CD4-positive, alpha-beta T cell (primary cell): ENCODE data around the gene NR1I2. TPM values are rescaled to one million over a fixed set of nuclear protein-coding genes. Genes with fewer than 3 reads are reported as not detected.

Source experiments
- ATAC-seq: fragments of 200-7000 bp; cut with Tn5 transposase; one replicate; pipeline ENCODE4 v1.10.0; 2022; ENCODE audit warnings: mild to moderate bottlenecking; ENCODE audit not compliant: poor library complexity
- CTCF ChIA-PET: fragments of 350-600 bp; sonication (Branson Sonifier 250); formaldehyde crosslinking; loops from one replicate; lab custom pipeline; 2021; ENCODE audit warnings: antibody characterized with exemption, inconsistent platforms; lab: Charles Lee
- POLR2A ChIA-PET: fragments of 350-600 bp; sonication (Branson Sonifier 250); formaldehyde crosslinking; loops from one replicate; lab custom pipeline; 2021; ENCODE audit warnings: antibody characterized with exemption, inconsistent platforms; lab: Charles Lee
- DNase-seq, 14 experiments: peaks; one replicate each; pipeline ENCODE4 v3.0.0-alpha.2; 2013 to 2020; ENCODE audit warnings: mixed read lengths in 2 of 14
- H3K27ac ChIP-seq, 2 donors: one replicate each; pipeline versions ENCODE4 v1.5.1 to v1.7.0; 2013; ENCODE audit warnings: low read length in 2 of 2, low read depth in 1 of 2, mild to moderate bottlenecking in 1 of 2
- H3K27me3 ChIP-seq, 2 experiments: 1 replicate in 1 of 2; 2 replicates in 1 of 2; pipeline versions ENCODE4 v1.6.1 to v1.7.0; 2013; ENCODE audit warnings: low read length in 2 of 2, control low read depth in 1 of 2, mild to moderate bottlenecking in 1 of 2, moderate library complexity in 1 of 2; ENCODE audit not compliant: insufficient read depth in 2 of 2, control insufficient read depth in 1 of 2
- H3K36me3 ChIP-seq: one replicate; pipeline ENCODE4 v1.6.1; 2013; ENCODE audit warnings: low read length, control low read depth; ENCODE audit not compliant: insufficient read depth
- H3K4me1 ChIP-seq: one replicate; pipeline ENCODE4 v1.6.1; 2013; ENCODE audit warnings: low read length, control low read depth; ENCODE audit not compliant: insufficient read depth
- H3K4me3 ChIP-seq: one replicate; pipeline ENCODE4 v1.5.1; 2013; ENCODE audit warnings: mild to moderate bottlenecking, low read length, moderate library complexity
- H3K9me3 ChIP-seq, 2 experiments: 1 replicate in 1 of 2; 2 replicates in 1 of 2; pipeline versions ENCODE4 v1.6.1 to v1.7.0; 2013; ENCODE audit warnings: low read length in 2 of 2, mild to moderate bottlenecking in 2 of 2, control low read depth in 1 of 2, moderate library complexity in 1 of 2; ENCODE audit not compliant: control insufficient read depth in 1 of 2, insufficient read depth in 1 of 2
- H3K27ac Mint-ChIP-seq: one replicate; pipeline ENCODE4 v1.8.0; 2020; ENCODE audit warnings: mixed read lengths
- H3K27me3 Mint-ChIP-seq: one replicate; pipeline ENCODE4 v1.8.0; 2021; ENCODE audit warnings: mixed read lengths
- H3K36me3 Mint-ChIP-seq: one replicate; pipeline ENCODE4 v1.8.0; 2021; ENCODE audit warnings: low read depth, mixed read lengths
- H3K4me1 Mint-ChIP-seq: one replicate; pipeline ENCODE4 v1.8.0; 2021; ENCODE audit warnings: low read depth, mixed read lengths
- H3K4me3 Mint-ChIP-seq: one replicate; pipeline ENCODE4 v1.8.0; 2020; ENCODE audit warnings: mild to moderate bottlenecking, mixed read lengths
- H3K9me3 Mint-ChIP-seq: one replicate; pipeline ENCODE4 v1.8.0; 2020; ENCODE audit warnings: mixed read lengths
- CTCF ChIP-seq: fragments of 200-600 bp; IDR thresholded peaks from one replicate; pipeline ENCODE4 v1.8.0; 2022; ENCODE audit warnings: antibody characterized with exemption, mild to moderate bottlenecking
- intact Hi-C, 2 experiments: fragments of 100-400 bp; cut with DNase I in 1 of 2; cut with micrococcal nuclease in 1 of 2; formaldehyde crosslinking; loops; one replicate each; pipeline versions ENCODE4 v1.15.1 to v1.9.0; 2023 to 2025; cut with DNase I, micrococcal nuclease
- total RNA-seq, 174 experiments: library from RNA in 2 of 174; stranded (reverse) in 2 of 174; gene quantifications; one replicate each; pipeline ENCODE4 v1.2.3 and lab custom pipeline; 2021 to 2026

NR1I2 gene
- total RNA-seq, 2 experiments from 2014 or later, result 0.25 TPM; not detected in 1

- Mint-ChIP-seq H3K27ac (no peak overlapping the region), H3K4me3 (no peak overlapping the region), H3K36me3 (no peaks in the 10 kb centered on the region), H3K4me1 (peaks cover 9% of the 10 kb centered on the region), H3K9me3 (no peaks in the 10 kb centered on the region), H3K27me3 (peaks cover 3% of the 10 kb centered on the region)
- Histone ChIP-seq H3K27ac (no peak overlapping the region), H3K4me1 (no peaks in the 10 kb centered on the region), H3K4me3 (no peak overlapping the region), H3K27me3 (no peaks in the 10 kb centered on the region), H3K36me3 (no peaks in the 10 kb centered on the region), H3K9me3 (no peaks in the 10 kb centered on the region)
- POLR2A ChIA-PET, result interaction anchor here (0.6 kb wide), 1 partner anchor 689 kb away, joined by 3 read pairs; no protein-coding TSS in a partner anchor
- ATAC-seq, result no peak
- CTCF ChIA-PET, result no interaction called here
- intact Hi-C loops, result no loop called here
- TF ChIP-seq CTCF, result no peak
- no peak for DNase-seq
Measured at GRCh38 chr3:119818937-119819336, 37.0 kb downstream of the NR1I2 start.

GRCh38 chr3:119819806-119820205, 37.9 kb downstream of the NR1I2 start:
- ATAC-seq, result no peak
- Histone ChIP-seq H3K27ac (no peak overlapping the region), H3K4me1 (no peaks in the 10 kb centered on the region), H3K27me3 (no peaks in the 10 kb centered on the region), H3K4me3 (no peak overlapping the region), H3K9me3 (no peaks in the 10 kb centered on the region), H3K36me3 (no peaks in the 10 kb centered on the region)
- ChIA-PET POLR2A (interaction anchor here (0.7 to 1.4 kb wide), 2 partner anchors 10 to 327 kb away, joined by 3 to 6 read pairs; no protein-coding TSS in a partner anchor), CTCF (no interaction called here)
- no peak for TF ChIP-seq CTCF
- intact Hi-C loops, result loop anchor here in 1 of 2 experiments (5.0 kb wide), 1 partner anchor 327 kb away; no protein-coding TSS in a partner anchor
- H3K4me1 Mint-ChIP-seq, result peaks cover 9% of the 10 kb centered on the region
- H3K4me3 Mint-ChIP-seq, result no peak overlapping the region
- peaks cover 3% of the 10 kb centered on the region for H3K27me3 Mint-ChIP-seq
- no peaks in the 10 kb centered on the region for H3K9me3 Mint-ChIP-seq
- H3K27ac Mint-ChIP-seq, result no peak overlapping the region
- DNase-seq, result no peak
- H3K36me3 Mint-ChIP-seq, result peaks cover 1% of the 10 kb centered on the region

GRCh38 chr3:119825820-119826219, 43.9 kb downstream of the NR1I2 start:
- Histone ChIP-seq H3K4me1 (no peaks in the 10 kb centered on the region), H3K9me3 (no peaks in the 10 kb centered on the region), H3K27ac (no peak overlapping the region), H3K27me3 (no peaks in the 10 kb centered on the region), H3K4me3 (no peak overlapping the region), H3K36me3 (peaks cover 12% of the 10 kb centered on the region)
- peaks cover 14% of the 10 kb centered on the region for H3K36me3 Mint-ChIP-seq
- no peaks in the 10 kb centered on the region for H3K27me3 Mint-ChIP-seq
- H3K4me3 Mint-ChIP-seq, result no peak overlapping the region
- peaks cover 20% of the 10 kb centered on the region for H3K4me1 Mint-ChIP-seq
- no peaks in the 10 kb centered on the region for H3K9me3 Mint-ChIP-seq
- DNase-seq, result no peak
- TF ChIP-seq CTCF, result no peak
- intact Hi-C loops, result no loop called here
- H3K27ac Mint-ChIP-seq, result no peak overlapping the region
- no peak for ATAC-seq
- CTCF ChIA-PET, result no interaction called here
- POLR2A ChIA-PET, result no interaction called here
